Measurements from ENCODE around the gene ATOSA.

The ATOSA gene

GRCh38 chr15:52674831-52675230 is 4.4 kb downstream of the ATOSA start:
- no peak for ATAC-seq (ENCODE audit: insufficient read depth, low read depth)
- peaks cover 22% of the 10 kb centered on the region for H3K36me3 ChIP-seq (ENCODE audit: insufficient read depth, low read length)
- DNase-seq, result no peak
- no peak overlapping the region for H3K27ac ChIP-seq (ENCODE audit: low read length)
- no peak overlapping the region for H3K9ac ChIP-seq (ENCODE audit: low read depth, low read length)
- peaks cover 21% of the 10 kb centered on the region for H3K79me2 ChIP-seq (ENCODE audit: insufficient read depth, low read length)
- H3K4me2 ChIP-seq (ENCODE audit: insufficient read depth, low read length), result no peak overlapping the region
- H3K4me1 ChIP-seq (ENCODE audit: insufficient read depth, low read length), result peaks cover 29% of the 10 kb centered on the region
- H4K20me1 ChIP-seq (ENCODE audit: insufficient read depth, low read length), result no peaks in the 10 kb centered on the region; the same call in 1 of the 2 replicates
- TF ChIP-seq CTCF (IDR thresholded peaks at IDR 0.05; ENCODE audit: borderline replicate concordance, extremely low read depth, low read length, poor library complexity, severe bottlenecking), result no peak
- no peak for TF ChIP-seq EZH2 (IDR thresholded peaks at IDR 0.05; ENCODE audit: borderline replicate concordance, low read depth, low read length, severe bottlenecking)
- H3K9me3 ChIP-seq (ENCODE audit: insufficient read depth, low read length, severe bottlenecking), result no peaks in the 10 kb centered on the region
- no peak overlapping the region for H3K4me3 ChIP-seq (ENCODE audit: low read depth in 1 of 2, low read length in 2 of 2)
- H2AFZ ChIP-seq (ENCODE audit: low read depth, low read length), result no peak overlapping the region
- H3K27me3 ChIP-seq (ENCODE audit: insufficient read depth, low read length, poor library complexity), result no peaks in the 10 kb centered on the region

- no peaks in the 10 kb centered on the region; the same call in 1 of the 2 replicates for H4K20me1 ChIP-seq (ENCODE audit: insufficient read depth, low read length)
- H2AFZ ChIP-seq (ENCODE audit: low read depth, low read length), result no peak overlapping the region
- H3K9me3 ChIP-seq (ENCODE audit: insufficient read depth, low read length, severe bottlenecking), result no peaks in the 10 kb centered on the region
- DNase-seq (no peak), ATAC-seq (ENCODE audit: insufficient read depth, low read depth) (no peak)
- no peak overlapping the region for H3K4me3 ChIP-seq (ENCODE audit: low read depth in 1 of 2, low read length in 2 of 2)
- TF ChIP-seq EZH2 (IDR thresholded peaks at IDR 0.05; ENCODE audit: borderline replicate concordance, low read depth, low read length, severe bottlenecking), result no peak
- TF ChIP-seq CTCF (IDR thresholded peaks at IDR 0.05; ENCODE audit: borderline replicate concordance, extremely low read depth, low read length, poor library complexity, severe bottlenecking), result no peak
- no peaks in the 10 kb centered on the region for H3K27me3 ChIP-seq (ENCODE audit: insufficient read depth, low read length, poor library complexity)
- peaks cover 27% of the 10 kb centered on the region for H3K4me1 ChIP-seq (ENCODE audit: insufficient read depth, low read length)
- H3K79me2 ChIP-seq (ENCODE audit: insufficient read depth, low read length), result peaks cover 21% of the 10 kb centered on the region
- H3K36me3 ChIP-seq (ENCODE audit: insufficient read depth, low read length), result peaks cover 25% of the 10 kb centered on the region
- H3K4me2 ChIP-seq (ENCODE audit: insufficient read depth, low read length), result no peak overlapping the region
- no peak overlapping the region for H3K27ac ChIP-seq (ENCODE audit: low read length)
- no peak overlapping the region for H3K9ac ChIP-seq (ENCODE audit: low read depth, low read length)
These were observed 5.5 kb downstream of the ATOSA start for GRCh38 chr15:52673734-52674133.

GRCh38 chr15:52673312-52673711 is 5.9 kb downstream of the ATOSA start:
- H3K9ac ChIP-seq (ENCODE audit: low read depth, low read length), result no peak overlapping the region
- peaks cover 27% of the 10 kb centered on the region for H3K4me1 ChIP-seq (ENCODE audit: insufficient read depth, low read length)
- no peak overlapping the region for H2AFZ ChIP-seq (ENCODE audit: low read depth, low read length)
- DNase-seq (no peak), ATAC-seq (ENCODE audit: insufficient read depth, low read depth) (no peak)
- no peak overlapping the region for H3K4me3 ChIP-seq (ENCODE audit: low read depth in 1 of 2, low read length in 2 of 2)
- no peak overlapping the region for H3K27ac ChIP-seq (ENCODE audit: low read length)
- H3K79me2 ChIP-seq (ENCODE audit: insufficient read depth, low read length), result peaks cover 21% of the 10 kb centered on the region; the same call in 1 of the 2 replicates
- H3K9me3 ChIP-seq (ENCODE audit: insufficient read depth, low read length, severe bottlenecking), result no peaks in the 10 kb centered on the region
- H3K27me3 ChIP-seq (ENCODE audit: insufficient read depth, low read length, poor library complexity), result no peaks in the 10 kb centered on the region
- H3K4me2 ChIP-seq (ENCODE audit: insufficient read depth, low read length), result no peak overlapping the region
- peaks cover 24% of the 10 kb centered on the region; the same call in 1 of the 2 replicates for H3K36me3 ChIP-seq (ENCODE audit: insufficient read depth, low read length)
- H4K20me1 ChIP-seq (ENCODE audit: insufficient read depth, low read length), result no peaks in the 10 kb centered on the region; the same call in 1 of the 2 replicates
- no peak for TF ChIP-seq EZH2 (IDR thresholded peaks at IDR 0.05; ENCODE audit: borderline replicate concordance, low read depth, low read length, severe bottlenecking)
- no peak for TF ChIP-seq CTCF (IDR thresholded peaks at IDR 0.05; ENCODE audit: borderline replicate concordance, extremely low read depth, low read length, poor library complexity, severe bottlenecking)

Data from DND-41 (cell line).